ENCODE results near the gene CCDC187. TPM values are rescaled to one million over a fixed set of nuclear protein-coding genes. Genes with fewer than 3 reads are reported as not detected.

Gene CCDC187
- total RNA-seq, 1 experiment from 2014 or later: 0.61 TPM

DNA sequence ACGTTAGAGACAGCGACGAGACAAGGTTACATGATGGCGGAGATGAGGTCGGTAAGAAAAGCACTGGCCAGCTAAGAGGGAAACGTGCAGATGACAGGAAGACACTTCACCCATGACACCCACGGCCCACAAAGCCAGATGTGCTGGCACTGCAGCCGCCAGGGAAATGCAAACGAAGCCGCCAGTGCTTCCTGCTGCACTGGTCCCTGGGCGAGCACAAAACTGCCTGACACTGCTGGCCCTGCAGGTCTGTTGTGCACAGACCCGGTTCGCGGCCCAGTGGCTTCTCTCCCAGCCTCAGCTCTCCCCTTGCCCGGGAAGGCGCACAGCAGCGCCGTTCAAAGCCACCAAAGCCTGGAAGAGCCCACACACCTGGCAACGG lies 78.5 kb downstream of the CCDC187 start:
- in situ Hi-C loops (cut with HindIII; ENCODE audit: low sequenced_read_pairs): no loop called here

GRCh38 chr9:136223871-136224640 lies 79.8 kb downstream of the CCDC187 start:
- in situ Hi-C loops (cut with HindIII; ENCODE audit: low sequenced_read_pairs): no loop called here
- no peak for DNase-seq (ENCODE audit: low spot score)

More for the DNA sequence above, 78.5 kb downstream of the CCDC187 start:
- no peak for DNase-seq (ENCODE audit: low spot score)

DNA sequence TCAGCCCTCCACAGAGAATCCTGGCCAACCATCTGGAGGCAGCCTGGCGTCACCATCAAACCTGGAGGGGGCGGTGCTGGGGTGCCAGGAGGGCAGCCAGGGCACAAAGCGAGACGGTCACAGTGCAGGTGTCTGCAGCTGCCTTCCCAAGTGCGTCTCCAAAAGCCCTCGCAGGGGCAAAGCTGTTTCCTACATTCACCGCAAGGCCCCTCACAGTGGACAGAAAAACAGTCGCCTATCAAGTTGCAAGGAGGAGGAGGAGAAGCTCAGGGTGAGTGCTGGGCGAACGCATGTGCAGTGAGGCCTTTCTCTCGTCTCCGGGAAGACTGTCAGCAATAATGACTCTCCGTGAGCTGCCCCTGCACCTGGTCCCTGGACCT lies 81.0 kb downstream of the CCDC187 start:
- in situ Hi-C loops (cut with HindIII; ENCODE audit: low sequenced_read_pairs): no loop called here
- no peak for DNase-seq (ENCODE audit: low spot score)

- DNase-seq (ENCODE audit: low spot score): no peak
- in situ Hi-C loops (cut with HindIII; ENCODE audit: low sequenced_read_pairs): no loop called here
These were observed 81.6 kb downstream of the CCDC187 start for GRCh38 chr9:136222166-136222905.

DNA sequence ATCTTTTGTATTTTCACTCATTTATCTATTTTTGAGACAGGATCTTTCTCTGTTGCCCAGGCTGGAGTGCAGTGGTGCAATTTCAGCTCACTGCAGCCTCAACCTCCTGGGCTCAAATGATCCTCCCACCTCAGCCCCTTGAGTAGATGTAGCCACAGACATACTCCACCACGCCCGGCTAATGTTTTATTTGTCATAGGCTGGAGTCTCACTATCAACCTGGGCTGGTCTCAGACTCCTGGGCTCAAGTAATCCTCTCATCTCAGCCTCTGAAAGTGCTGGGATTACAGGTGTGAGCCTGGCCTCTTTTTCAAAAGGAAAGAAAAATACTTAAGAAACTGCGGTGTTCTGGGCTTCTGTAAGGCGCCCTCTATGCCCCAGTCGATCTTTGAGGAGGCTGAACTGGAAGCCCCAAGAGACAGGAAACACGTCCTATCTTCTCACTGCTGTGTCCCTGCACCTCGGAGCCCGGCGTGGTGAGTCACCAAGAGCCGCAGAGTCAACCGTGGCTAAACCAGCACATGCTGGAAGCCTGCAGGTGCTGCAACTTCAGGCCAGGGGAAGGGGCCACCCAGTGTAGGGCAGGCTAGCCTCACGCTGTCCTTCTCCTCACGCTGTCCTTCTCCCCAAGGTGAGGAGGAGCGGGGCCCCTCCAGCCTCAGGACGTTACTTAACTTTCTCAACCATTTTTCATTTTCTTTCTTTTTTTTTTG lies 83.7 kb downstream of the CCDC187 start:
- in situ Hi-C loops (cut with HindIII; ENCODE audit: low sequenced_read_pairs): no loop called here
- no peak for DNase-seq (ENCODE audit: low spot score)

- DNase-seq (ENCODE audit: low spot score): no peak
- in situ Hi-C loops (cut with HindIII; ENCODE audit: low sequenced_read_pairs): no loop called here
These were observed 84.6 kb downstream of the CCDC187 start for GRCh38 chr9:136219276-136219675.

DNA sequence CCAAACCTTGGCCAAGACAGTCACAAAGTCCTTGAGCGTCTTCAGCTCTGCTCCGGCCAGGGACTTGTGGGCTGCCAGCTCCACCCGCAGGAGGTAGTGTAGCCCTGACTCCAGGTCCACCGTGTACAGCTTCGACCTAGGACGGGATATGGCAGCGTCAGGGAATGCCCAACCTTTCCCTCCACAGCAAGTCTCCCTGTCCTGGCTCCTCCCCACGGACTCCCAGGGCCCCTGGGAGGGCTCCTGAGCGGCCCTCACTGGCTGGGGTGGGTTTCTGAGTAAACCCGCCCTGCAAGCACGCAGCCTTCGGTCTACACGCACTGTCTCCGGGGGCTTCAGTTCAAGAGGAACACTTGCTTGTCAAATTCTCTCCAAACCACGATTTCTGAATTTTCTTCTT lies 85.2 kb downstream of the CCDC187 start:
- DNase-seq (ENCODE audit: low spot score): no peak
- in situ Hi-C loops (cut with HindIII; ENCODE audit: low sequenced_read_pairs): no loop called here

- DNase-seq (ENCODE audit: low spot score): no peak
- in situ Hi-C loops (cut with HindIII; ENCODE audit: low sequenced_read_pairs): no loop called here
These were observed 85.6 kb downstream of the CCDC187 start for GRCh38 chr9:136218271-136218670.

- in situ Hi-C loops (cut with HindIII; ENCODE audit: low sequenced_read_pairs): no loop called here
- no peak for DNase-seq (ENCODE audit: low spot score)
These were observed 87.2 kb downstream of the CCDC187 start for GRCh38 chr9:136216541-136217244.

- DNase-seq (ENCODE audit: low spot score): no peak
- in situ Hi-C loops (cut with HindIII; ENCODE audit: low sequenced_read_pairs): no loop called here
These were observed 90.2 kb downstream of the CCDC187 start for GRCh38 chr9:136213733-136214132.

GRCh38 chr9:136212345-136212950 lies 91.4 kb downstream of the CCDC187 start:
- in situ Hi-C loops (cut with HindIII; ENCODE audit: low sequenced_read_pairs): no loop called here

GRCh38 chr9:136211441-136212344 lies 92.2 kb downstream of the CCDC187 start:
- in situ Hi-C loops (cut with HindIII; ENCODE audit: low sequenced_read_pairs): no loop called here

More at GRCh38 chr9:136212345-136212950, 91.4 kb downstream of the CCDC187 start:
- DNase-seq (ENCODE audit: low spot score): no peak

DNA sequence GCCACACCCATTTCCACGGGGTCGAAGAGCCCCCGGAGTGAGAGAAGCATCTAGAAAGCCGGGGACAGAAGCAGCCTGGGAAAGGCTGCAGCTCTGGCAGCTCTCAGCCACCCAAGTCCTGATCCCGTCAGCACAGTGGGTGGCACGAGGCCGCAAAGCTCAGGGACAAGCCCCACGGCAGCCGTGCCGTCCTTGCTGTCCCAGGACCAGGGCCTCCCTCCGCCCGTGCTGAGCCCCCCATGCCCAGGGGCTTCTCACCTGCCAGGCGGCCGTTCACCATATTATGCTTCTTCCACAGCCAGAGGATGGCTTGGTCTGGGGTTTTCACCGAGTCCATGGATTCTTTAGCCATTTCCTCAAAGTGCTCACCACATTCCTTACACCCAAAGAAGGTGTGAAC lies 92.9 kb downstream of the CCDC187 start:
- DNase-seq (ENCODE audit: low spot score): no peak
- in situ Hi-C loops (cut with HindIII; ENCODE audit: low sequenced_read_pairs): no loop called here

More at GRCh38 chr9:136211441-136212344, 92.2 kb downstream of the CCDC187 start:
- no peak for DNase-seq (ENCODE audit: low spot score)

DNA sequence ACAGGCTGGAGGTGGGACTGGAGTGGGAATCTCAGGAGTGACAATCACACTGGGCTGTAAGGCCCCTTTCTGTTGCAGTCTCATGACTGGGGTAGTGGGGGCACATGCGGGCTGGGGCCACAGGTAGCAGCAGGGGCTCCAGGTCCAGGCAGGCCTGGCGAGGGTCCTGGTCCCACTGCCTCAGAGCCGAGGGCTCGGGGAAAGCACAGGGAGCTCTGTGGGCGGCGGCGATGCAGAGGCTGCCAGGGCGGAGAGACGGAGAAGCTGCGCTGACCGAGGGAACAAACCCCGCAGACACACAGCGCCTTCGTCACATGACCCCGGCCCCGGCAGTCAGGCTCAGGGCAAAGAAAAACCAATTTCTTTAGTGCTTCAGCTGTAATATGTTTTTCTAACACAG lies 93.6 kb downstream of the CCDC187 start:
- DNase-seq (ENCODE audit: low spot score): no peak
- in situ Hi-C loops (cut with HindIII; ENCODE audit: low sequenced_read_pairs): no loop called here

DNA sequence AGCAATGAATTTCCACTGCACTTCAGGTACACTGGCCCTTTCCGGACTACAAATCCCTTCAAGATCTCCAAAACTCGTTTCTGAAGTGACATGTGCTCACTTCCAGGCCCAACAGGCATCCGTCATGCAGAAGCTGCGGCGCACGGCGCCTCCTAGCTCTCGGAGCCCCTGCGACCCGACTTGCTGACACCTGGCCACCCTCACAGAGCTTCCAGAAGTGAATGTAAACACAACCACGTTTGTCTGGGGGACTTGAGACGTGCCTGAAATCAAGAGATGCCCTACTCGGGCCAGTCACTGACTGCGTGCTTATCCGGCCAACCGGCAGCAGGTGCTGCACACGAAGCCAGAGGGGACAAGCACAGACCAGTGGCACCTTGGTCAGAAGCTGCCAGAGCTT lies 94.1 kb downstream of the CCDC187 start:
- in situ Hi-C loops (cut with HindIII; ENCODE audit: low sequenced_read_pairs): loop anchor here (5.0 kb wide), 1 partner anchor 72 kb away; no protein-coding TSS in a partner anchor
- no peak for DNase-seq (ENCODE audit: low spot score)

GRCh38 chr9:136209232-136209631 lies 94.7 kb downstream of the CCDC187 start:
- DNase-seq (ENCODE audit: low spot score): no peak
- in situ Hi-C loops (cut with HindIII; ENCODE audit: low sequenced_read_pairs): loop anchor here (5.0 kb wide), 1 partner anchor 72 kb away; no protein-coding TSS in a partner anchor

DNA sequence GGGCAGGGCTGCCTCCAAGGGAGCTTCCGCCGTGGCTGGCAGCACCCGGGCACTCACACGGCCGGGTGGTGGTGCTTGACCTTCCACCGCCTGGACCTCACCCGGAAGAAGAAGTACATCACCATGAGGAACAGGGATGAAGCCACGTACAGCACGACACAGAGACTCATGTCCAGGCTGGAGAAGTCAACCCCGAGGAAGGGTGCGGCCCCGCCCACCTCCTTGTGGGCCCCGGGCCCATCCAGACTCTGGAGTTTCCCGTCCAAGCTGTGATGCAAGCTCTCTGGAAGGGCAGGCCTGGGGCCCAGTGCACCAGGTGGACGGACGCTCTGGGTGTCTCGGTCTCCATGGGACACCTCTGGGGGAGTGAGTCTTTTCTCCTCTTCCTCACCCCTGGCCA lies 95.2 kb downstream of the CCDC187 start:
- in situ Hi-C loops (cut with HindIII; ENCODE audit: low sequenced_read_pairs): loop anchor here (5.0 kb wide), 1 partner anchor 71 kb away; no protein-coding TSS in a partner anchor
- DNase-seq (ENCODE audit: low spot score): no peak

GRCh38 chr9:136207616-136208015 lies 96.3 kb downstream of the CCDC187 start:
- no peak for DNase-seq (ENCODE audit: low spot score)
- in situ Hi-C loops (cut with HindIII; ENCODE audit: low sequenced_read_pairs): loop anchor here (5.0 kb wide), 1 partner anchor 70 kb away; no protein-coding TSS in a partner anchor

All from G401 (cell line).